ENCODE data around the gene SPOCK3. TPM values are rescaled to one million over a fixed set of nuclear protein-coding genes. Genes with fewer than 3 reads are reported as not detected.

SPOCK3 gene
- polyA plus RNA-seq, 3 donors = 0.31 to 1.9 (median 1.2) TPM

GRCh38 chr4:166700592-166700991 is 533.7 kb downstream of the SPOCK3 start:
- Histone ChIP-seq H3K27me3 (ENCODE audit: control insufficient read depth in 2 of 2, insufficient read depth in 2 of 2, low read length in 2 of 2) (no peaks in the 10 kb centered on the region), H3K27ac (ENCODE audit: low read depth in 1 of 2, low read length in 2 of 2) (no peak overlapping the region), H3K9me3 (replicated peaks in 1 of 2; ENCODE audit: control insufficient read depth in 1 of 2, insufficient read depth in 1 of 2, low read length in 2 of 2) (peaks cover 4 to 8% of the 10 kb centered on the region in 2 donors), H4K20me1 (ENCODE audit: insufficient read depth, low read length) (no peaks in the 10 kb centered on the region), H3K4me2 (replicated peaks; ENCODE audit: extremely low read depth, low read length, poor library complexity, severe bottlenecking) (no peak overlapping the region), H2AFZ (ENCODE audit: insufficient read depth, low read depth, low read length, poor library complexity, severe bottlenecking) (no peak overlapping the region), H3K9ac (ENCODE audit: insufficient read depth, low read length, poor library complexity, severe bottlenecking) (no peak overlapping the region), H3K36me3 (replicated peaks in 1 of 2; ENCODE audit: control insufficient read depth in 1 of 2, insufficient read depth in 2 of 2, low read length in 2 of 2) (no peaks in the 10 kb centered on the region), H3K4me3 (replicated peaks in 1 of 3; ENCODE audit: low read depth in 2 of 3, low read length in 3 of 3) (no peak overlapping the region), H3K79me2 (ENCODE audit: insufficient read depth, low read length) (no peaks in the 10 kb centered on the region), H3K4me1 (ENCODE audit: control insufficient read depth in 1 of 2, insufficient read depth in 2 of 2, low read length in 2 of 2) (no peaks in the 10 kb centered on the region)
- WGBS (ENCODE audit: insufficient coverage) = 88% methylated on average over 2 of the region's 4 CpGs
- Mint-ChIP-seq H3K27me3 (ENCODE audit: low read depth in 3 of 3) (peaks cover 0 to 2% (median 0%) of the 10 kb centered on the region in 3 donors), H3K27ac (no peak overlapping the region), H3K4me1 (no peaks in the 10 kb centered on the region), H3K4me3 (no peak overlapping the region), H3K36me3 (no peaks in the 10 kb centered on the region), H3K9me3 (peaks cover 2 to 8% (median 4%) of the 10 kb centered on the region in 7 donors)
- no peak for DNase-seq
- intact Hi-C loops (cut with micrococcal nuclease) = no loop called here
- TF ChIP-seq CTCF (IDR thresholded peaks at IDR 0.05) = no peak

DNA sequence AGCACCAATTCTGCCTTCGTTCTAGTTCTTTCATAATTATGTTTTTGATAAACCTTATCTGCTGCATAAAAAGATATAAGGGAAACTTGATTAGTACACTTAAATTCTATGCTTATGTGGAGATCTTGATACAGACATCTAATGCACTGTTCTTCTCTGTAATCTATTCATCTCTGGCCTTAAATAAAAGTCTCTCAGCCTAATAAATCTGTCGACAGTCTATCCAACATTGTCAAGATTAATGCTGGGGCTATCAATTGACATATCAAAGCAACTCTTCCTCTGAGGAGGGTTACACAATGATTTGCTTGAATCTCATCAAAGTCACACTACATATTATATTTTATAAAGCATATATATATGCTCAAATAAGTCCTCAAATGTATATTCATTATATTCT is 545.5 kb downstream of the SPOCK3 start:
- no peaks in the 10 kb centered on the region for H3K4me1 Mint-ChIP-seq
- H3K27ac Mint-ChIP-seq = no peak overlapping the region
- Histone ChIP-seq H4K20me1 (ENCODE audit: insufficient read depth, low read length) (no peaks in the 10 kb centered on the region), H3K9ac (ENCODE audit: insufficient read depth, low read length, poor library complexity, severe bottlenecking) (no peak overlapping the region), H3K79me2 (ENCODE audit: insufficient read depth, low read length) (no peaks in the 10 kb centered on the region), H3K4me1 (ENCODE audit: control insufficient read depth in 1 of 2, insufficient read depth in 2 of 2, low read length in 2 of 2) (no peaks in the 10 kb centered on the region), H3K36me3 (replicated peaks in 1 of 2; ENCODE audit: control insufficient read depth in 1 of 2, insufficient read depth in 2 of 2, low read length in 2 of 2) (no peaks in the 10 kb centered on the region), H3K4me2 (replicated peaks; ENCODE audit: extremely low read depth, low read length, poor library complexity, severe bottlenecking) (no peak overlapping the region), H3K4me3 (replicated peaks in 1 of 3; ENCODE audit: low read depth in 2 of 3, low read length in 3 of 3) (no peak overlapping the region), H3K27me3 (ENCODE audit: control insufficient read depth in 2 of 2, insufficient read depth in 2 of 2, low read length in 2 of 2) (no peaks in the 10 kb centered on the region), H3K27ac (ENCODE audit: low read depth in 1 of 2, low read length in 2 of 2) (no peak overlapping the region), H3K9me3 (replicated peaks in 1 of 2; ENCODE audit: control insufficient read depth in 1 of 2, insufficient read depth in 1 of 2, low read length in 2 of 2) (no peaks in the 10 kb centered on the region), H2AFZ (ENCODE audit: insufficient read depth, low read depth, low read length, poor library complexity, severe bottlenecking) (no peak overlapping the region)
- intact Hi-C loops (cut with micrococcal nuclease) = no loop called here
- WGBS (ENCODE audit: insufficient coverage) = no CpG with 5 or more reads among the region's 2 CpGs
- no peaks in the 10 kb centered on the region for H3K36me3 Mint-ChIP-seq
- H3K9me3 Mint-ChIP-seq = peaks cover 0 to 2% (median 0%) of the 10 kb centered on the region in 7 donors
- no peaks in the 10 kb centered on the region for H3K27me3 Mint-ChIP-seq (ENCODE audit: low read depth in 3 of 3)
- no peak for TF ChIP-seq CTCF (IDR thresholded peaks at IDR 0.05)
- no peak overlapping the region for H3K4me3 Mint-ChIP-seq
- no peak for DNase-seq

Data from CD14-positive monocyte (primary cell).